Keratinocyte (primary cell): ENCODE results near the gene ACKR3.

Experiments
- CTCF ChIP-seq, 3 experiments: IDR thresholded peaks in 1 of 3; conservative IDR thresholded peaks in 1 of 3; optimal IDR thresholded peaks in 1 of 3; 2 replicates in 2 of 3; 3 replicates in 1 of 3; pipeline versions ENCODE3 to v1.5.1; 2011; ENCODE audit warnings: low read length in 3 of 3, mild to moderate bottlenecking in 3 of 3, moderate library complexity in 2 of 3, control low read depth in 1 of 3, inconsistent platforms in 1 of 3; ENCODE audit not compliant: insufficient read depth in 2 of 3; ENCODE audit errors: extremely low read depth in 1 of 3
- EZH2 ChIP-seq: IDR thresholded peaks from one replicate; pipeline ENCODE4 v1.6.1; 2012; ENCODE audit warnings: inconsistent platforms, mild to moderate bottlenecking, low read length, moderate library complexity

- TF ChIP-seq CTCF (optimal IDR thresholded peaks at IDR 0.05 in 1 of 3, IDR thresholded peaks at IDR 0.05 in 1 of 3, conservative IDR thresholded peaks at IDR 0.05 in 1 of 3; ENCODE audit: extremely low read depth in 1 of 3, insufficient read depth in 2 of 3, low read length in 3 of 3) (no peak), EZH2 (no peak)
These were observed 24.4 kb upstream of the ACKR3 start for GRCh38 chr2:236545248-236545658.
